ENCODE data around the gene COX7A2. TPM values are rescaled to one million over a fixed set of nuclear protein-coding genes. Genes with fewer than 3 reads are reported as not detected.

COX7A2 gene
- total and polyA plus RNA-seq, 8 donors = 76.5 to 214 (median 131) TPM

DNA sequence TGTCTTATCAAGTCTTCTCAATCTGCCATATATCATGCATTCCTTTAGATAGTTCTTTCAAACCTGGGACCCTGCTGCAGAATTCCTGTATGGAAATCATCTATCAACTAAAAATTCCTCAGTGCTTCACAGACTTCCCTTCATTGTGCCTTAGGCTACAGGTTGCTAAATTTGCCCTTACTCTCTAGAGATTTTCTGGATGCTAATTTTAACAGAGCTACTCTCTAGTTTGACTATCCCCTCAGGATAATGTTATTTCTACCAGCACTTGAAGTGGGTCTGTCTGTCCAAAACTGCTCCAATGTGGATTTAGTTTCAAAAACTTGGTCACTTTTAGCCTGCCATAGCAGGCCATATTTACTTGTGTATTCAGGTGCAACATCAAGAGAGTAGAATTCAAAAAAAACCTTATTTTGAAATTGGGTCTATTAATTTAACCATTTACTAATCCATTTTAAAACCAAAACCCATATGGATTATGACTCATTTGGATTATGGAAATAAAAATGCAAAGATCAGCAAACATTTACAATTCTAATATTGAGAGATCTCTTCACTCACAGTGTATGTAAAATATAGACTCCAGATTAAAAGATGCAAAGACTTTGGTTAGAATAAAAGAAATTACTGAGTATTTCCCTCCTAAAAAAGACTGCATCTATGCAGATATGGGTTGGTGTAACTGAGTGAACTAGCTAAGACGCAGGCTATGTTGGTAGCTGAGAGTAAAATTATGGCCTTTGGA lies 13.9 kb upstream of the COX7A2 start:
- DNase-seq (no peak), ATAC-seq (no peak), FAIRE-seq (no peak)
- Histone ChIP-seq H3K4me3 (no peak overlapping the region), H3K36me3 (peaks cover 0 to 60% (median 25%) of the 10 kb centered on the region in 3 donors), H3K4me1 (no peaks in the 10 kb centered on the region), H3K27me3 (no peaks in the 10 kb centered on the region), H3K9me3 (no peaks in the 10 kb centered on the region), H3K27ac (no peak overlapping the region)
- TF ChIP-seq, protein P1, sequence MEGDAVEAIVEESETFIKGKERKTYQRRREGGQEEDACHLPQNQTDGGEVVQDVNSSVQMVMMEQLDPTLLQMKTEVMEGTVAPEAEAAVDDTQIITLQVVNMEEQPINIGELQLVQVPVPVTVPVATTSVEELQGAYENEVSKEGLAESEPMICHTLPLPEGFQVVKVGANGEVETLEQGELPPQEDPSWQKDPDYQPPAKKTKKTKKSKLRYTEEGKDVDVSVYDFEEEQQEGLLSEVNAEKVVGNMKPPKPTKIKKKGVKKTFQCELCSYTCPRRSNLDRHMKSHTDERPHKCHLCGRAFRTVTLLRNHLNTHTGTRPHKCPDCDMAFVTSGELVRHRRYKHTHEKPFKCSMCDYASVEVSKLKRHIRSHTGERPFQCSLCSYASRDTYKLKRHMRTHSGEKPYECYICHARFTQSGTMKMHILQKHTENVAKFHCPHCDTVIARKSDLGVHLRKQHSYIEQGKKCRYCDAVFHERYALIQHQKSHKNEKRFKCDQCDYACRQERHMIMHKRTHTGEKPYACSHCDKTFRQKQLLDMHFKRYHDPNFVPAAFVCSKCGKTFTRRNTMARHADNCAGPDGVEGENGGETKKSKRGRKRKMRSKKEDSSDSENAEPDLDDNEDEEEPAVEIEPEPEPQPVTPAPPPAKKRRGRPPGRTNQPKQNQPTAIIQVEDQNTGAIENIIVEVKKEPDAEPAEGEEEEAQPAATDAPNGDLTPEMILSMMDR (IDR thresholded peaks at IDR 0.05) = no peak
- WGBS, 2 donors = 95 to 97% methylated on average over 1 of the region's 1 CpG
- intact Hi-C loops (cut with DNase I) = no loop called here

DNA sequence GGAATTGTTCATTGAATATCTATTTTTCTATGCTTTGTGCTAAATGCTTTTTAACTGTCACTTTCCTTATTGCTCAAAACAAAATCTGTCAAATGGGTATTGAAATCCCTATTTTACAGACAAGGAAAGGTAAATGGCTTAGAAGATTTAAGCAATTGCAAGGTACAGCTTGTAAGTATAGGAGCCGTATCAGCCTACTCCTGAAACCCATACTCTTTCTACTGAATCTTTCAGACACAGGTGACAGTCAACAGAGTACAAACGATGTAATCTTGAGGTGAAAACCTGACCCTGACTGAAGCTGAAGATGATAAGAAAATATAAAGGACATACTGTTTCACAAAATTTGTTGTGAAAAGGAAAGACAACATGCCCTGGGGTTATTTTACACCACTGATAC lies 7.0 kb upstream of the COX7A2 start:
- Histone ChIP-seq H3K4me1 (no peaks in the 10 kb centered on the region), H3K4me3 (no peak overlapping the region), H3K9me3 (no peaks in the 10 kb centered on the region), H3K27ac (no peak overlapping the region), H3K27me3 (no peaks in the 10 kb centered on the region), H3K36me3 (peaks cover 0 to 21% (median 8%) of the 10 kb centered on the region in 3 donors)
- ATAC-seq (no peak), FAIRE-seq (no peak), DNase-seq (no peak)
- TF ChIP-seq, protein P1 (IDR thresholded peaks at IDR 0.05) = no peak
- intact Hi-C loops (cut with DNase I) = no loop called here
- 61 to 69% methylated on average over 2 of the region's 2 CpGs for WGBS, 2 donors

DNA sequence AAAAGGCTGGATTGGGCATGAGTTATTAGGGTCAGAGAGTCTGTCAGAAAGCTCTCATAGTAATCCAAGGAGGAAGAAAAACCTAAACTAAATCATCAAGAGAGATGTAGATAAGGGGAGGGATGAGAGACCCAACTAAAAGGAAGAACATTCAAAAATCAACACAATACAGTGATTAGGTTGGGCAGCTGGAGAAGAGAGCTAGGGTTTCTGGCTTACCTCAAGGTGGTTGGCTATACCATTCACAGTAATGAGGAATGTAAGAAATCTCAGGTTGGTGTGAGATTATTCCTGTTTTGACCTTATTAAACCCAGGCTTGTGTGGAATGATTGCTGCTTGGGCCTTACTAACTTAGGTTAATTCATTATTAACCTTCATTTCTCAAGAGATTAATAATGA lies 6.2 kb upstream of the COX7A2 start:
- TF ChIP-seq, protein P1 (IDR thresholded peaks at IDR 0.05) = no peak
- Histone ChIP-seq H3K4me1 (no peaks in the 10 kb centered on the region), H3K4me3 (no peak overlapping the region), H3K36me3 (peaks cover 0 to 13% (median 5%) of the 10 kb centered on the region in 3 donors), H3K9me3 (no peaks in the 10 kb centered on the region), H3K27ac (no peak overlapping the region), H3K27me3 (no peaks in the 10 kb centered on the region)
- FAIRE-seq (no peak), DNase-seq (no peak), ATAC-seq (peak in 1 of 4 donors; percentile 12)
- intact Hi-C loops (cut with DNase I) = no loop called here

DNA sequence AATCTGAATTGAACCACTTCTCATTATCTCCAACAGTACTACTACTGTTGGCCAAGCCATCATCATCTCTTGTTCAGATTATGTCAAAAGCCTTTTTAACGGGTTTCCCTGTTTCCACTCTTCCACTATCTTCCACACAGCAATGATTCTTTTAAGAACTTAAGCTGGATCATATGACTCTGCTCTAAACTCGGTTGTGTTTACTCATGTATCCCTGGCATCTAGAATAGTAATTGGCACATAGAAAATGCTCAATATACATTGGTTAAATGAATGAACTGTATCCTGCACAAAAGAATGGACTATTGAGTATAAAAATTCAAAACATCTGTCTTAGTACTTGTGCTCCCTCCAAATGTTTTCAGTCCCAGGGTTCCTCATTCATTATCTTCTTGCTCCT lies 2.8 kb upstream of the COX7A2 start:
- WGBS, 2 donors = 24 to 25% methylated on average over 2 of the region's 2 CpGs
- Histone ChIP-seq H3K4me3 (no peak overlapping the region), H3K4me1 (peaks cover 0 to 9% (median 0%) of the 10 kb centered on the region in 3 donors), H3K9me3 (no peaks in the 10 kb centered on the region), H3K36me3 (no peaks in the 10 kb centered on the region), H3K27me3 (no peaks in the 10 kb centered on the region), H3K27ac (no peak overlapping the region)
- TF ChIP-seq, protein P1 (IDR thresholded peaks at IDR 0.05) = no peak
- no peak for FAIRE-seq
- intact Hi-C loops (cut with DNase I) = no loop called here
- no peak for ATAC-seq
- no peak for DNase-seq

DNA sequence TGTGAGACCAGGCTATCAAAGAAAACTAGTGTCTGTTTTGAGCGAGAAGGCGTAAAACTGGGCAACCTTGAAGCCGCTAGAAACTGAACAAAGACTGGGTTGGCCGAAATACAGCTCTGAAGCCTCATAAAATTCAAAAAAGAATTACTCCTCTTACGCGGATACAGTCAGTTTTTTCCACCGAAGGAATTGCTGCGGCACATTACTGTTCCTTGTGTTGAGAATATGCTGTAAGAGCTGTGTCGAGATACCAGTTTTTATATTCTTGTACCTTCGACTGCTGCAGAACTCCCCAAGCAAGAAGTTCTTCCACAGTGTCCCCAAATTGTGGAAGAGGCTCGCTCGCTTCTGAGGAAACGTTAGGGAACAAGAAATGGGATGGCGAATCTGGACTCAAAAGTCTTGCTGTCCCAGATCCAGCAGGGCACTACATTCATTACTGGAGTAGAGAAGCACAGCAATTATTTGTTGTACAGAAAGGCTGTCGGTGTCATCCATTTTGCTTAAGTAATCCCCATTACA lies 523 bp upstream of the COX7A2 start:
- Histone ChIP-seq H3K36me3 (peaks cover 0 to 9% (median 1%) of the 10 kb centered on the region in 3 donors), H3K27me3 (no peaks in the 10 kb centered on the region), H3K27ac (peak overlapping the region; percentile 7 to 91 (median 82)), H3K9me3 (no peaks in the 10 kb centered on the region), H3K4me1 (peaks cover 0 to 14% (median 4%) of the 10 kb centered on the region in 3 donors), H3K4me3 (peak overlapping the region; percentile 70 to 75 (median 72))
- intact Hi-C loops (cut with DNase I) = no loop called here
- TF ChIP-seq, protein P1 (IDR thresholded peaks at IDR 0.05) = no peak
- ATAC-seq = peak; percentile 34 to 43 (median 38)
- no peak for DNase-seq
- no peak for FAIRE-seq
- WGBS, 2 donors = 16 to 19% methylated on average over 15 of the region's 15 CpGs
